Neural cell (in vitro differentiated cells): ENCODE results near the gene RPL28. TPM values are rescaled to one million over a fixed set of nuclear protein-coding genes. Genes with fewer than 3 reads are reported as not detected.

Experiments used
- H2AFZ ChIP-seq: fragments of 200-600, 300-800 bp; sonication (generic), shearing (Covaris generic); 2 replicates; pipeline ENCODE4 v1.6.0; 2014; ENCODE audit warnings: low read depth, mild to moderate bottlenecking, antibody characterized with exemption, low read length, moderate library complexity
- H3F3A ChIP-seq: fragments of 200-600 bp; shearing (Covaris generic); 2 replicates; pipeline ENCODE4 v1.6.1; 2016; ENCODE audit warnings: mild to moderate bottlenecking, moderate library complexity, mixed read lengths, antibody characterized with exemption, low read length; ENCODE audit not compliant: insufficient read depth, poor library complexity, severe bottlenecking
- H3K27ac ChIP-seq: fragments of 200-600, 300-800 bp; sonication (generic), shearing (Covaris generic); 2 replicates; pipeline ENCODE4 v1.5.1; 2014; ENCODE audit warnings: mild to moderate bottlenecking, low read length, moderate library complexity
- H3K27me3 ChIP-seq: fragments of 300-800, 200-600 bp; sonication (generic), shearing (Covaris generic); 2 replicates; pipeline ENCODE4 v1.6.0; 2014; ENCODE audit warnings: mild to moderate bottlenecking, low read depth, low read length, moderate library complexity; ENCODE audit not compliant: insufficient read depth
- H3K36me3 ChIP-seq: fragments of 300-800, 200-600 bp; sonication (generic), shearing (Covaris generic); 2 replicates; pipeline ENCODE4 v1.5.1; 2014; ENCODE audit warnings: mild to moderate bottlenecking, antibody characterized with exemption, low read length, moderate library complexity; ENCODE audit not compliant: insufficient read depth
- H3K4me2 ChIP-seq: fragments of 300-800, 200-600 bp; sonication (generic), shearing (Covaris generic); 2 replicates; pipeline ENCODE4 v1.6.0; 2014; ENCODE audit warnings: mild to moderate bottlenecking, low read length
- H3K4me3 ChIP-seq: fragments of 300-800, 200-600 bp; sonication (generic), shearing (Covaris generic); 2 replicates; pipeline ENCODE4 v1.5.1; 2014; ENCODE audit warnings: mild to moderate bottlenecking, low read length, moderate library complexity
- H3K79me2 ChIP-seq: fragments of 200-600 bp; shearing (Covaris generic); replicated peaks from 2 replicates; pipeline ENCODE4 v1.6.0; 2014; ENCODE audit warnings: mild to moderate bottlenecking, low read length, moderate library complexity; ENCODE audit not compliant: insufficient read depth
- H3K9ac ChIP-seq: fragments of 300-800, 200-600 bp; sonication (generic), shearing (Covaris generic); 2 replicates; pipeline ENCODE4 v1.6.1; 2016; ENCODE audit warnings: mild to moderate bottlenecking, low read length, mixed read lengths
- H3K9me2 ChIP-seq: fragments of 200-600 bp; shearing (Covaris generic); 2 replicates; pipeline ENCODE4 v1.6.1; 2016; ENCODE audit warnings: mild to moderate bottlenecking, low read length, mixed read lengths; ENCODE audit not compliant: insufficient read depth
- H3K9me3 ChIP-seq: fragments of 200-600, 300-800 bp; sonication (generic), shearing (Covaris generic); 2 replicates; pipeline ENCODE4 v1.6.1; 2016; ENCODE audit warnings: mild to moderate bottlenecking, mixed run types, low read length, moderate library complexity, mixed read lengths
- H4K20me1 ChIP-seq: fragments of 200-600 bp; shearing (Covaris generic); 2 replicates; pipeline ENCODE4 v1.6.1; 2016; ENCODE audit warnings: mild to moderate bottlenecking, mixed run types; ENCODE audit not compliant: insufficient read depth
- EP300 ChIP-seq: fragments of 450-650 bp; conservative IDR thresholded peaks from 2 replicates; pipeline ENCODE4 v1.6.1; 2014; ENCODE audit warnings: antibody characterized with exemption, mild to moderate bottlenecking, moderate library complexity; ENCODE audit not compliant: poor library complexity, severe bottlenecking
- EZH2 ChIP-seq: fragments of 200-600, 300-800 bp; shearing (Covaris generic), sonication (generic); IDR thresholded peaks from 2 replicates; pipeline ENCODE4 v1.6.1; 2014; ENCODE audit warnings: antibody characterized with exemption, low read length, borderline replicate concordance, mild to moderate bottlenecking; ENCODE audit not compliant: insufficient read depth, poor library complexity, severe bottlenecking
- MXI1 ChIP-seq: fragments of 450-650 bp; conservative IDR thresholded peaks from 2 replicates; pipeline ENCODE4 v1.6.1; 2014; ENCODE audit warnings: antibody characterized with exemption, mild to moderate bottlenecking; ENCODE audit not compliant: poor library complexity, severe bottlenecking
- POLR2AphosphoS5 ChIP-seq: IDR thresholded peaks from 2 replicates; pipeline ENCODE4 v1.6.1; 2012
- RAD21 ChIP-seq: fragments of 450-650 bp; conservative IDR thresholded peaks from 2 replicates; pipeline ENCODE4 v1.6.1; 2014; ENCODE audit warnings: antibody characterized with exemption, mild to moderate bottlenecking, moderate library complexity
- SMC3 ChIP-seq: fragments of 450-650 bp; conservative IDR thresholded peaks from 2 replicates; pipeline ENCODE4 v1.6.1; 2014; ENCODE audit warnings: antibody characterized with exemption, mild to moderate bottlenecking, moderate library complexity; ENCODE audit not compliant: poor library complexity
- TAF1 ChIP-seq: IDR thresholded peaks from 2 replicates; pipeline ENCODE4 v1.6.1; 2012; ENCODE audit warnings: low read depth
- polyA plus RNA-seq: library from polyadenylated mRNA; depleted of rRNA; stranded (reverse); fragments of >200 nt; gene quantifications from 2 replicates; pipeline ENCODE4 v1.2.3, GENCODE V29; 2014
- TF ChIP-seq, protein P1 (sequence below): IDR thresholded peaks from 2 replicates; pipeline ENCODE4 v1.6.1; 2012; ENCODE audit warnings: borderline replicate concordance
- TF ChIP-seq, protein P2 (sequence below): fragments of 450-650 bp; IDR thresholded peaks from 2 replicates; pipeline ENCODE4 v1.5.1; 2014; ENCODE audit warnings: antibody characterized with exemption, mild to moderate bottlenecking, moderate library complexity; ENCODE audit not compliant: poor library complexity, severe bottlenecking

RPL28 gene
- polyA plus RNA-seq, 1 donor from 2014 or later = 195 TPM

DNA sequence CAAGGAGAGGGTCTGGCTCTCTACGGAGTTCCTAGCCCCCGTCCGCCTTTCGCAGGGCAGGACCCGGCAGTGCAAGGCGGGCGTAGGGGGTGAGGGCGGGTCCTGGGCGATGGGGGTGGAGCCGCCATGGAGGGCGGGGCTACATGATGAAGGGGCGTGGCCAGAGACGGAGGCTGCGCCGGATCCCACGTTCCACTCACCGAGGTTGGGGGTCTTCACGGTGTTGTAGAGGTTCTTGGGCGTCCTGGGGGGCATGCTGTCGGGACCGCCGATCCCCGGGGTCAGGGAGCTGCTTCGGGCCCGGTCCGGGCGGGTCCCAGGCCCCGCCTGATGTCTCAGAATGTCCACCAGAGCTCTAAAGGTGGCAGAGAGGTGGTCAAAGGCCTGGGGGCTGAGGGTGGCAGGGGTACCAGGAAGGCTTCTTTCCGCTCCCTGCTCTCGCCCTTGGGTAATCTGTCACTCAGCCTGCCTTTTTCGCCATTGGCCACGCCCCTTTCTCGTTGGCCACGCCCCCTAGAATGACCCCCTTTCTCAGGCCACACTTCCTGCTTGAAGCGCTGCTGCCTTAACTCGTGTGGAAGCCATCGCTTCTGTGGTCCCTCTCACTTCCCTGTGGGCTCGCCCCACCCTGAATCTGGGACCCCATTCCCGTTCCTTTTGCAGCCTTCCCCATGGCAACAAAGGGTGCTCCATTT, 54.8 kb downstream of the RPL28 start:
- H3K27me3 ChIP-seq = peaks cover 68% of the 10 kb centered on the region
- no peaks in the 10 kb centered on the region for H3K9me3 ChIP-seq
- no peaks in the 10 kb centered on the region for H3K36me3 ChIP-seq
- no peaks in the 10 kb centered on the region for H3K79me2 ChIP-seq
- H3K9ac ChIP-seq = no peak overlapping the region
- no peak overlapping the region for H3K4me3 ChIP-seq
- no peak overlapping the region for H2AFZ ChIP-seq
- no peak overlapping the region for H3K27ac ChIP-seq
- no peaks in the 10 kb centered on the region for H3F3A ChIP-seq
- H3K4me2 ChIP-seq = no peak overlapping the region
- no peaks in the 10 kb centered on the region for H3K9me2 ChIP-seq
- TF ChIP-seq POLR2AphosphoS5 (no peak), EP300 (no peak), EZH2 (no peak), TAF1 (no peak), MXI1 (no peak), SMC3 (no peak), RAD21 (no peak)
- TF ChIP-seq, protein P1, sequence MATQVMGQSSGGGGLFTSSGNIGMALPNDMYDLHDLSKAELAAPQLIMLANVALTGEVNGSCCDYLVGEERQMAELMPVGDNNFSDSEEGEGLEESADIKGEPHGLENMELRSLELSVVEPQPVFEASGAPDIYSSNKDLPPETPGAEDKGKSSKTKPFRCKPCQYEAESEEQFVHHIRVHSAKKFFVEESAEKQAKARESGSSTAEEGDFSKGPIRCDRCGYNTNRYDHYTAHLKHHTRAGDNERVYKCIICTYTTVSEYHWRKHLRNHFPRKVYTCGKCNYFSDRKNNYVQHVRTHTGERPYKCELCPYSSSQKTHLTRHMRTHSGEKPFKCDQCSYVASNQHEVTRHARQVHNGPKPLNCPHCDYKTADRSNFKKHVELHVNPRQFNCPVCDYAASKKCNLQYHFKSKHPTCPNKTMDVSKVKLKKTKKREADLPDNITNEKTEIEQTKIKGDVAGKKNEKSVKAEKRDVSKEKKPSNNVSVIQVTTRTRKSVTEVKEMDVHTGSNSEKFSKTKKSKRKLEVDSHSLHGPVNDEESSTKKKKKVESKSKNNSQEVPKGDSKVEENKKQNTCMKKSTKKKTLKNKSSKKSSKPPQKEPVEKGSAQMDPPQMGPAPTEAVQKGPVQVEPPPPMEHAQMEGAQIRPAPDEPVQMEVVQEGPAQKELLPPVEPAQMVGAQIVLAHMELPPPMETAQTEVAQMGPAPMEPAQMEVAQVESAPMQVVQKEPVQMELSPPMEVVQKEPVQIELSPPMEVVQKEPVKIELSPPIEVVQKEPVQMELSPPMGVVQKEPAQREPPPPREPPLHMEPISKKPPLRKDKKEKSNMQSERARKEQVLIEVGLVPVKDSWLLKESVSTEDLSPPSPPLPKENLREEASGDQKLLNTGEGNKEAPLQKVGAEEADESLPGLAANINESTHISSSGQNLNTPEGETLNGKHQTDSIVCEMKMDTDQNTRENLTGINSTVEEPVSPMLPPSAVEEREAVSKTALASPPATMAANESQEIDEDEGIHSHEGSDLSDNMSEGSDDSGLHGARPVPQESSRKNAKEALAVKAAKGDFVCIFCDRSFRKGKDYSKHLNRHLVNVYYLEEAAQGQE = no peak
- TF ChIP-seq, protein P2, sequence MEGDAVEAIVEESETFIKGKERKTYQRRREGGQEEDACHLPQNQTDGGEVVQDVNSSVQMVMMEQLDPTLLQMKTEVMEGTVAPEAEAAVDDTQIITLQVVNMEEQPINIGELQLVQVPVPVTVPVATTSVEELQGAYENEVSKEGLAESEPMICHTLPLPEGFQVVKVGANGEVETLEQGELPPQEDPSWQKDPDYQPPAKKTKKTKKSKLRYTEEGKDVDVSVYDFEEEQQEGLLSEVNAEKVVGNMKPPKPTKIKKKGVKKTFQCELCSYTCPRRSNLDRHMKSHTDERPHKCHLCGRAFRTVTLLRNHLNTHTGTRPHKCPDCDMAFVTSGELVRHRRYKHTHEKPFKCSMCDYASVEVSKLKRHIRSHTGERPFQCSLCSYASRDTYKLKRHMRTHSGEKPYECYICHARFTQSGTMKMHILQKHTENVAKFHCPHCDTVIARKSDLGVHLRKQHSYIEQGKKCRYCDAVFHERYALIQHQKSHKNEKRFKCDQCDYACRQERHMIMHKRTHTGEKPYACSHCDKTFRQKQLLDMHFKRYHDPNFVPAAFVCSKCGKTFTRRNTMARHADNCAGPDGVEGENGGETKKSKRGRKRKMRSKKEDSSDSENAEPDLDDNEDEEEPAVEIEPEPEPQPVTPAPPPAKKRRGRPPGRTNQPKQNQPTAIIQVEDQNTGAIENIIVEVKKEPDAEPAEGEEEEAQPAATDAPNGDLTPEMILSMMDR = no peak
- H4K20me1 ChIP-seq = peaks cover 6% of the 10 kb centered on the region

DNA sequence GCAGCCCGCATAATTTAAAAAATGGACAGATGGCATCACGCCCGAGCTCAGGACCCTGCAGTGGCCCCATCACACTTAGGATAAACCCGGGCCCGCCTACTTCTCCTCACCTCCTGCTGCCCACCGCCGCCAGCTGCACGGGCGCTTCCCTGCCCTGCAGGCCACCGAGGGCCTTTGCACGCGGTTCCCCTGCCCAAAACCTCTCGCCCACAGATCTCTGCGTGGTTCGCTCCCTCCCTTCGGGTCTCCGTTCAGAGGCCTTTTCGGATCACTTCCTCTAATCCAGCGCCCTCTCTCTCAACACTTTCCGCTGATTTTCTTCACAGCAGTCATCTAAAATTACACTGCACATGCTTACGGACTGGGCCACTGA, 55.6 kb downstream of the RPL28 start:
- TF ChIP-seq TAF1 (no peak), SMC3 (no peak), EP300 (no peak), EZH2 (no peak)
- TF ChIP-seq, protein P1 = no peak
- Histone ChIP-seq H3K79me2 (no peaks in the 10 kb centered on the region), H3F3A (no peaks in the 10 kb centered on the region), H4K20me1 (peaks cover 6% of the 10 kb centered on the region), H3K4me2 (no peak overlapping the region), H3K27me3 (peaks cover 68% of the 10 kb centered on the region), H3K36me3 (no peaks in the 10 kb centered on the region), H3K9me2 (no peaks in the 10 kb centered on the region), H3K4me3 (peak overlapping the region; percentile 12), H2AFZ (no peak overlapping the region), H3K9ac (no peak overlapping the region), H3K9me3 (no peaks in the 10 kb centered on the region), H3K27ac (no peak overlapping the region)
